Dedifferentiated amniotic fluid mesenchymal stem cell (primary cell): Measurements from ENCODE around the gene RBM47.

ENCODE experiments used
- DNase-seq: peaks from one replicate; pipeline ENCODE4 v3.0.0-alpha.2; 2016; ENCODE audit errors: extremely low spot score

RBM47 gene

DNA sequence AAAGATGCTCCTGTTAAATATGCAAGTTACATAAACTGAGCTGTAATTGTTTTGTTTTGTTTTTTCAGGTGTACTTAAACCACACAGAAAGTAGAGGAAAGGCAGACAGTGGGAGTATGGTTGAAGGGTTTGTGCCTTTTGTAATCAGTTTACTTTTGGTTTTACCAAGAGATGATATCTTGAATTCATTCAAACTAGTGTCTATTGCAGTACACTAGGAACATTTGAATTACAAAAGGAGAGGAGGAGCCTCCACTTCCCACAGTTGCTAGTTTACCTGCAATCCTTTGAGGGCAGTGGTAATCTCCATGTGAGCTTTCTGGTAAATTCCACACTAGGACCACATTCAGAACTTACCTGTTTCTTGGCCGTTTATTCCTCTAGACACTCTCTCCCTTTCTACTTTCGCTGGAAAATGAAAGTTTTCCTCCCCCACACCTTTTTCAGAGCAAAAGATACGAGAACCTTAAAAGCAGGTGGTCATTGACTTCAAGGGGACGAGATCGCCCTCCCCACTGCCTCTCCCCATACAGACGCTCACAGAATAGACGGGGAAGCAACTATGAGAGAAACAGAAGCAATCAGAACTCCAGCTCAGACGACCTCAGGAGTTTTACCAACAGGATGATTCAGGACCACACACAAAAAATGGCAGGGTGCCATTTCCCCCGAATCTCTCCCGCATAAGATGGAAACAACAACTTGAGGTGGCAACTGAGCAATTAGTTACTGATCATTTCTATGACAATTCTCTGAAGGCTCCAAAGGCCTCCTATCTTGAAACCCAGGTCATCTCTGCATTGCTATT, 3.3 kb downstream of the RBM47 start:
- no peak for DNase-seq

DNA sequence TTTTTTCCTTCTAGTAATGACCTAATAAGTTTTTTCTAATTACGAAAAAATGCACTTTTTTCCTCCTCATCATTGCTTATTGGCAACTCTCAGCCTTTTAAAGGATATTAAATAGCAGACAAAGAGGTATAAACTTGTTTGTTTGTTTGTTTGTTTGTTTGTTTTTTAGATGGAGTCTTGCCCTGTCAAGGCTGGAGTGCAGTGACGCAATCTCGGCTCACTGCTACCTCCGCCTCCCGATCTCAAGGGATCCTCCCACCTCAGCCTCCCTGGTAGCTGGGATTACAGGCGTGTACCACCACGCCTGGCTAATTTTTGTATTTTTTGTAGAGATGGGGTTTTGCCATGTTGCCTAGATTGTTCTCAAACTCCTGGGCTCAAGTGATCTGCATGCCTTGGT, 6.0 kb downstream of the RBM47 start:
- no peak for DNase-seq

DNA sequence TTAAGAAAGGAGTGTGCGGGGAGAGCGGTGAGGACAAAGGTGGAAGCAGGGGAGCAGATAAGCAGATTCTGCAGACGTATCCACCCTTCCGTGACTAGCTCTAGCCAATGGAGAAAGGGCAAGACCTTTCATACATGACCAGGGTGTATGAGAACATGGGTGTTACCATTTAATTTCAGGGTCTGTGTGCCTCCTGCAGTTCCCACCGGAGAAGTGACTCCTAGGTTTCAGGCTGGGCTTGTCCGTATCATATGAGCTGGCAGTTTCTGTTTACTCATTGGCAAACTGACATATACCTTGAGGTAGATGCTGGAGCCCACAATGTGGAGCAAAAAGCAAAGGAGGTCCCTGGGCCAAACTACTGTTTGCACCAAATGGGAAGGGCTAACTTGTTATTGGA, 6.8 kb downstream of the RBM47 start:
- no peak for DNase-seq

DNA sequence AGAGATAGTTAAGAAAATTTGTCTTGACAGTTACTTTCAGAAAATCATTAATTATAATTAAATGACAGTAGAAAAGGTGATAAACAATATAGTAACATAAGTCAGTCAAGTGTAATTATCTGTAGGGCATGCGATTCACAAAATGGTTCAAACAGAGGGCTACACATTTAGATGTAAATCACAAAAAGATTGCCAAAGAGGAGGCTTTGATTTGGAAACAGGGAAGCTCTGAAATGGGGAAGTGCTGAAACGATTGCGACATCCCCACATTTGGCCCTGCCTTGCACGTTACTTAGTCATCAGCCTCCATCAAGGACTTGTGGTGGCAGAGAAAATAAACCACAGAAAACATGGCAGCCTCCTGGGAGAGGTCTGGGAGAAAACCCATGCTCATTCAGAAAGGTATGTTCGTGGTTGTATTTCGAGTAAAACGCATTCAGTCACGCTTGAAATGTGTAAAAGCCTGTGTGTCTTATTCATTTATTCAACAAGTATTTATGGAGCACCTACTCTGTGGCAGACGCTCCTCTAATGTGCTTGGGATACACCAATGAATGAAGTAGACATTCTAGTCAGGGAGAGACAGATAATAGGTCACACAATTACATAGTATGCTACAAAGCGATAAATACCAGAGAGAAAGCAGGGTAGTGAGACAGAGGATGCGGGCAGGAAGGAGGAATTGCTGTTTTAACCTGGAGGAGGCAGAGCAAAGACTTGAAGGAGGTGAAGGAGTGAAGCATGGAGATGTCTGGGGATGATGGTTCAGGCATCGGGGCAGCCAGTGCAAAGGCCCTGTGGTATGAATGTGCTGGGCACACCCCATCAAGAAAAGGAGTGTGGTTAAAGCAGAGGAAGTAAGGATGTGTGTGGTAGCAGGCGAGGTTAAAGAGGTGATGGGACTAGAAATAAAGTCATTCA, 7.8 kb downstream of the RBM47 start:
- DNase-seq = peak; percentile 96

DNA sequence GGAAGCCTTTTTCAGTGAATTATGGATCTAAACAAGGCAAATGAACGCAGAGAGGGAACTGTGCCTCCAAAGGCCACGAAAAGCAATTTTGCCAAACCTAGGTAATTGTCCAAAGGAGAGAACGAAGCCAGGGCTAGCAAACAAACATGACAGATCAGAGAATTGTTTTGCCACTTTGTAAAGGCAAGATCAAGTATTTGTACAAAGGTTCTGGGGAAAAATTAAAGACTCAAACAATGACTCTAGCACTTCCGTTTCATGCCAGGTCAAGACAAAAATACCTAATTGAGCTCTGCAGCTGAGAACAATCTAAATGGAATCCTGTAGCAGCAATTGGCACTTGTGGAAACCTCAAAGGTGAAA, 8.5 kb downstream of the RBM47 start:
- DNase-seq = no peak

DNA sequence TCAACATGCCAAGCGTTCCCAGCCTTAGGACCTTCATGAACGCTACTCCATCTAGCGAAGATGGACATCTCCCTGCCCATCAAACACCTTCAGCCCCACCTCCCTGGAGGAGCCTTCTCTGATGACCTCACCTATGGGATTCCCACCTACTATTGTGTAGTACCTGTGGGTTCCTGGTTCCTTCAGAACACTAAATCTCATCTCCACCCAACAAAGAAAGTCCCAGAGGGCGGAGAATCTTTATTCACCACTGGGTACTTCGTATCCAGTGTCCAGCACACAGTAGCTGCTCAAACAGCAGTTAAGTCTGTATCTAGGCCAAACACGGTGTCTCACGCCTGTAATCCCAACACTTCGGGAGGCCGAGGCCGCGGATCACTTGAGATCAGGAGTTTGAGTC, 10.1 kb downstream of the RBM47 start:
- no peak for DNase-seq

DNA sequence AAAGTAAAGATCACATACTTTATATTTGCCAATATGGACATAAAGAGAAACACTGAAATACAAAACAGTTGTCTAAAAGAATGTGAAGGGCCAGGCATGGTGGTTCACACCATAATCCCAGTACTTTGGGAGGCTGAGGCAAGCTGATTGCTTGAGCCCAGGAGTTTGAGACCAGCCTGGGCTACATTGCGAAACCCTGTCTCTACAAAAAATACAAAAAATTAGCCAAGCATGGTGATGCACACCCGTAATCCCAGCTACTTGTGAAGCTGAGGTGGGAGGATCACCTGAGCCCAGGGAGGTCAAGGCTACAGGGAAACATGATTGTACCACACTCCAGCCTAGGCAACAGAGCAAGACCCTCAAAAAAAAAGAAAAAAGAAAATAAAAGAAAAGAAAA, 11.8 kb downstream of the RBM47 start:
- DNase-seq = no peak

DNA sequence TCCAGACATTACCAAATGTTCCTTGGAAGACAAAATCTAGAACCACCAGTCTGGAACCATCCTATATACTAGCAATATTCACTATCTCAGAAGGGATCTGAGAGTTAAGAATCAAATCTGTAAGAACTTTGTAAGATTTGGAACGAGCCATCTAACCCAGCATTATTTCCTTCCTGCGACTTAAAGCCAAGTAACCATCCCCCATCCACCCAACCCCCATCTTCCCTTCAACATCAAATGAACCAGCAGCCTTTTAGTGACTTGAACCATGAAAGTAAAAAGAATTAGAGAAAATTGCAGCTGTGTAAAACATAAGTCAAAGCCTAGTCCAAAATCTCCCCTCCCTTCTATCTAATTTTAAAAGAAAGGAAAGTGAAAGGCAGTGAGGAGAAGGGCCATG, 15.6 kb downstream of the RBM47 start:
- DNase-seq = no peak

DNA sequence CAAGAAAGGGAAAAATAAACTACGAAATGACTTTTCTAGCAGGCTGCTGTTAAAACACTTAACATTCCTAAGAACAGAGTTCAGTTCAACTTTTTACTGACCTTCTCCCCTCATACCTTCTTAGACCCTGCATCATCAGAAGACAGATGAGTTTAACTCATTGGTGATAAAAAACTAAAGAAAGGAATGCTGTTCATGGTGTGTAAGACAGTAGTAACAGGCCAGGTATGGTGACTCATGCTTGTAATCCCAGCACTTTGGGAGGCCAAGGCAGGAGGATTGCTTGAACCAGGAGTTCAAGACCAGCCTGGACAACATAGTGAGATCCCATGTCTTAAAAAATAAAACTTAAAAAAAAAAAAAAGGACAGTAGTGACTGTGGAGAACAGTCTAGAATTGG, 16.2 kb downstream of the RBM47 start:
- no peak for DNase-seq

DNA sequence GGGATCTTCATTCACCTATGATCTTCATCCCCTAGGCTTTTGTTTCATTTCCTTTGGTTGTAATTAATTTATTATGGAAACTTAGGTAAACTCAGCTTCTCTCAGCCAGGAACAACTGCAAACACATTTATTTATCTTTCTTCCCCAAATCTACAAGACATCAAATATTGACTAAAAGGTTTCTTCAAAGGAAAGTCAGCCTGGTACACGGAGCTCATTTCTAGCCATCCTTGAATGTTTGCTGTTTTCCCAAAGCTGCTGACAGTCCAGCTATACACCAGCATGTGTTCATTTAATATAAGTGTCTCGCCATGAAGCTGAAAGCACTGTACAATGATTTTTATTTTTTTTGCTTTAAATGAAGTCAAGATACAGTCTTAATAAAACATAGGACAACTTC, 16.8 kb downstream of the RBM47 start:
- DNase-seq = no peak

DNA sequence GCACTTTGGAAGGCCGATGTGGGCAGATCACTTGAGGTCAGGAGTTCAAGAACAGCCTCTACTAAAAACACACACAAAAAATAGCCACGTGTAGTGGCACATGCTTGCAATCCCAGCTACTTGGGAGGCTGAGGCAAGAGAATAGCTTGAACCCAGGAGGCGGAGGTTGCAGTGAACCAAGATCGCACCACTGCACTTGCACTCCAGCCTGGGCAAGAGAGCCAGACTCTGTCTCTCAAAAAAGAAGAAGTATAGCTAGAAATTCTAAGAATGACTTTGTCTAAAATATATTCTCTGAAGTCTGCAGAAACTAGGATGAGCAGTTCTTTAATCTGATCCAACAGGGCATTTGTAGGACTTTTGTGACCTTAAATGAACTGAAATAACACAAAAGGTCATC, 17.4 kb downstream of the RBM47 start:
- no peak for DNase-seq

DNA sequence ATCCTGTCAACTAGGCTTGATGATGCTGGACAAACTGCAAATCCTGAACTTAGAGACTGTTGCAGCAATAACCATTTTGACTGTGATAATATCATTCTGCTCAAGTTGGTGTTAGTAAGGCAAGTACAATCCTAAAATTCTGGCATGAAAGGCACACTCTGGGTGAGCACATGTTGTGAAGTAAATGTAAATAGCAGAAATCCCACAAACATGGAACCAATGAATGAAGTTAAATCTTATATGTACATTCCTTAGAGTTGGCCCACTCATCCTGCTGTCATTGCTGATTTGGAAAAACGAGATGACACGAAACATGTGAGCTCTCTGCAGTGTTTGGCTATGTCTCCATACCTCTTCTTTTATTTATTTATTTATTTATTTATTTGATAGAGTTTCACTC, 21.0 kb downstream of the RBM47 start:
- peak; percentile 98 for DNase-seq

DNA sequence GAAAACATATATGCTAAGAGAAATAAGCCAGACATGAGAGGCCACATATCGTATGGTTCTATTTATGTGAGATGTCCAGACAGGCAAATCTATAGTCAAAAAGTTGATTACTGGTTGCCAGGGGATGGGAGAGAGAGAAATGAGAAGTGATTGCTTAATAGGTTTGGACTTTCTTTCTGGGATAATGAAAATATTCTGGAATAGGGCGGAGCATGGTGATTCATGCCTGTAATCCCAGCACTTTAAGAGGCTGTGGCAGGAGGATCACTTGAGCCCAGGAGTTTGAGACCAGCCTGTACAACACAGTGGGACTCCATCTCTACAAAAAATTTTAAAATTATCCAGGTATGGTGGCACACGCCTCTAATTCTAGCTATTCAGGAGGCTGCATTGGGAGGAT, 22.4 kb downstream of the RBM47 start:
- DNase-seq = no peak

DNA sequence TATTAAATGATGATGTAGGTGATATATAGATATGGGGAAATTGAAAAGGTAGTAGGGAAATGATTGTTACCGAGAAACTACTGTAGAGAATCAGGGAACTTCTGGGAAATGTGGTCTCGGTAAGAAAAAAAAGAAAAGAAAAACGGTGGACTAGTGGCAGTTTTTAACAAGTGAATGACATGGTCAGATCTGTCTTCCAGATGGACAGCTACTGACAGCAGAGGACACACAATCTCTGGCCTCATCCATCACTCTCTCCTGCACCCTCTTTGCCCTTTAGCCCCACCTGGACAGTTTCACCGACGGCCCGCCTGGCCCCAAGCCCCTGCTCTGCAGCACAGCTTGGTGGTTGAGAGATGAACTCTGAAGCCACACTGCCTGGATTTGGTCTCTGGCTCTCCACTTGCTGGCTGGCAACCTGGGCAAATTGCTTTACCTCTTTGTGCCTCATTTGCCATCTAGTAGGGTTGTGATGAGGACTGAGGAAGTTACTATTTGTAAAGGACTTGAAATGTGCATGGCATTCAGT, 23.4 kb downstream of the RBM47 start:
- DNase-seq = no peak

DNA sequence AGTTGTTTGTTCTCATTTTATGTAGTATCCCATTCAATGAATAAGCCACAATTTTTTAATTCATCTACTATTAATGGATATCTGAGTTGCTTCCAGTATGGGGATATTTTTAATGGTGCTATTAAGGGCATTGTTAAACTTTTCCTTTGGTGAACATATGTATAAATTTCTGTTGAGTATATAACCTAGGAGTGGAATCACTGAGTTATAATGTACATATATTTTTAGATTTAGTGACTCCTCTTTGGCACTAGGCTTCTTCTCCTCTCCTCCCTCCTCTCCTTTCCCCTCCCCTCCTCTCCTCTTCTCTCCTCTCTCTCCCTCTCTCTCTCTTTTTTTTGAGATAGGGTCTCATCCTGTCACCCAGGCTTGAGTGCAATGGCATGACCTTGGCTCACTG, 26.4 kb downstream of the RBM47 start:
- no peak for DNase-seq

DNA sequence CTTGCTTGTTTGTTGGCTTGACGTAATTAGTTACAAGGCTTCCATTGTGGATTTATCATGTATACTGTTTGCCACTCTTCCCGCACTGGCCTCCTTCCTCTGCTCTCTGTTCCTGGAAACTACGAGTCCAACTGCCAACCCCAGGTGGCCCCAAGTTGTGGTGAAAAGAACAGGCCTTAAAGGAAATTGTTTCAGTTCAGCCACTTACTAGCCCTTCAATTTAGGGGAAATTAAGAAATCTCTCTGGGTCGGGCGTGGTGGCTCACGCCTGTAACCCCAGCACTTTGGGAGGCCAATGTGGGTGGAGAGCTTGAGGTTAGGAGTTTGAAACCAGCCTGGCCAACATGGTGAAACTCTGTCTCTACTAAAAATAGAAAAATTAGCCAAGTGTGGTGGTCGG, 28.0 kb downstream of the RBM47 start:
- no peak for DNase-seq

DNA sequence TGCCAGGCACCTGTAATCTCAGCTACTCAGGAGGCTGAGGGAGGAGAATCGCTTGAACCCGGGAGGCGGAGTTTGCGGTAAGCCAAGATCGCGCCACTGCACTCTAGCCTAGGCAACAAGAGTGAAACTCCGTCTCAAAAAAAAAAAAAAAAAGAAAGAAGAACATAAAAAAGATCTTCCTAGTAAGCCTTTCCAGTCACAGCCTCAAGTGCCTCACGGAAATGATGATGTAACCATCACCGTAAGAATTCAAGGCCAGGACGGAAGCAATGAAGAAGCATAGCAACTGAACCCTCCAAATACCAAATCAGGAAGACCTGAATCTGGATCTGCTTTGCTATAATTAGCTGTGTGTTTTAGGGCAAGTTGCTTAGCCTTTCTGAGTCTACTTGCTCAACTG, 28.8 kb downstream of the RBM47 start:
- no peak for DNase-seq

DNA sequence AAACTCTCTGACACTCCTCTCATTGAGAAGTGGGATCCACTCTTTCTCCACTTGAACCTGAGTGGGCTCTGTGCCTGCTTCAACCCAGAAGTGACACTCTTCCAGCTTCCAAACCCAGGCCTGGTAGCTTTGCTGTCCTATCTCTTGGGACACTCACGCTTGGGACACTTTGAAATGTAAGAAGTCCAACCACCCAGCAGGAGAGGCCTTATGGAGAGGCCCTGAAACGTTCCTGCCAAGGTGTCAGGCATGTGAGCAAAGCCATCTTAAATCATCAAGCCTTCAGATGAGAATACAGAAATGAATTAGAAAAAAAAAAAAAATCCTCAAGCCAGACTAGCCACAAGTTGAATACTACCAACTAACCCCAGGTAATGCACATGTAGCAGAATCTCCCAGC, 30.2 kb downstream of the RBM47 start:
- DNase-seq = no peak

DNA sequence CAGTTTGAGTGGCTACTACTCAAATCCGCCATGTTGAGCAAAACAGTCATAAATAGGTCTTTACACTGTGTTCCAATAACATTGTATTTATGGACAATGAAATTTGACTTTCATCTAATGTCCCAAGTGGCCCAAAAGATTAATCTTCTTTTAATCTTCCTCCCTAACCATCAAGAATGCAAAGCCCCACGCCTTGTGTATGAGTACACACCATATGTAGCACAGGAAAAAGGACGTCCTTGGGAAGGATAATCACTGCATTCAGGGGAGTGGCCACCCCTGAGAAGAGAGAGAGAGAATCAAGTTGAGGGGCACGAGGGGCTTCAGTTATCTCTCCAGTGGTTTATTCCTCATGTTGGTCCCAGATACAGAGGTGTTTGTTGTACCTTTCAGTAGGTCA, 33.1 kb downstream of the RBM47 start:
- DNase-seq = no peak

DNA sequence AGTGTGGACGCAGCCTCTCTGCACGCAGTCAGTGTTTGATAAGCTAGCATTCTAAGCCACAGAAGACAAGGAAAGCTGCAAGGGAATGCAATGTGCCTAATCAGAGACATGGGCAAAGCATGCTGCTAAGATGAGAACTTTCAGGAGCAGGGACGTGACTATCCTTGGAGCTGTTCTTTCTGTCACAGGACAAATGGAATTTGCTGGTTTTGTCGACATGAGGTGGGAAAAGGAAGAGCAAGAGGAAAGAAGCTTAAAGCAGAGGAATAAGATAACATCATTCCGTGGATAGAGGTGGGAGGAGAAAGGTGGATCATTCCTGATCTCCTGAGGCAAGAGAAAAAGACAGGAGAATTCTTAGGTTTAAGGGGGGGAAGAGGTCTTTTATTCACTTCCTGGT, 33.7 kb downstream of the RBM47 start:
- DNase-seq = no peak

DNA sequence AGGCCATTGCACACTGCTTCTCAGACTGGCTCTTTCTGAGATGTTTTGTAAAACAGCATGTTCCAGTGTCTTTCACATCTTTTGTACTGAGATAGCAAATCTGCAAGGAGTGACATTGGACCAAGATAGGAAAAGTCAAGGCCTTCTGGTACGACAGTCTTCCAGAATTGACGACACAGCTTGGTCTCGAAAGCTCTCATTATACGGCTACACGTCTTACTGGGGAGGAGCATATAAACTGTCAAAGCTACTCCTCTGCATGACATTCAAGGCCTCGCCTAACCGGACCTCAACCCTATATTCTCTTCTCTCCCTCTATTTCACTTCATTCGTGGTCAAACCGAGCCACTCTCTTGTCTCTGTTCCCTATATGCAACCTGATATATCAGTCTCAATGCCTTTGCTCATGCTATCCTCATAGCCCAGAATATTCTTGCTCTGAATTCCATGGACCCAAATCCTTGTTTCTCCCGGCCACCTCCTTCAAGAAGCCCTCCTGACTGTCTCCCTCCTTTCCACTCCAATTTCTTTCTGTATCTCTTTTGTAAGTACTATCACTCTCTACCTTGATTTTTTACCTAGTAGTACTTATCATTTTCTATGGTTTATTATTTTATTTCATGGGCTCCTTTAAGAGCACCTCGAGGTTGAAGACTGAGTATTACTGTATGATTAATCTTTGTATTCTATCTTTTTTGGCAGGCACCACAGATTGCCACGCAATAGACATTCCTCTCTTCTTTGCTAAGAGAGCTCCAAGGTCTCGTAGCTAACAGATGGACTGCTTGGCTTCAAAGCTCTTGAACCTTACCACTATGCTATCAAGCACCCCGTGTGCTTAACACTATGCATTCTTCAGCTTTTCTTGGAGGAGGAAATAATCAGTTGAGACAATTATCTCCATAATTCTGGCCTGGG, 35.1 kb downstream of the RBM47 start:
- peak; percentile 72 for DNase-seq

DNA sequence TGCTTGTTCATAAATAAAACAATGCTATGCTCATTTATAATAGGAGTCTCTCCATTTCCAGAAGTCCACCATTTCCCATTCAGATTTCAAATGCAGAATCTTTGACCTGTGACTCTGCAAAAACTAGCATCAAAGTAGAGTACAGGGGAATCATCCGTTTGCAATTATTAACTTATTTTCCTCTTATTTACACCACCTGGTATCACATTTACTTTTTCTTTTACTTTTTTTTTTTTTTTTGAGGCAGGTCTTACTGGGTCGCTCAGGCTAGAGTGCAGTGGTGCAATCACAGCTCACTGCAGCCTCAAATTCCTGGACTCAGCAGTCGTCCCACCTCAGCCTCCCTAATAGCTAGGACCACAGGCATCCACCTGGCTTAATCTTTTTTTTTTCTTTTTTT, 37.6 kb downstream of the RBM47 start:
- DNase-seq = no peak
